ENCODE data around the gene FAM13B. TPM values are rescaled to one million over a fixed set of nuclear protein-coding genes. Genes with fewer than 3 reads are reported as not detected.
A peak's percentile ranks its signal among the peaks of the same experiment; 100 is the strongest.

The FAM13B gene
- total and polyA plus RNA-seq, 10 of the 15 experiments (the other 5 are each of a cell fraction or from before 2014, with no cell fraction given): 3.6 to 30.0 (median 20.3) TPM

DNA sequence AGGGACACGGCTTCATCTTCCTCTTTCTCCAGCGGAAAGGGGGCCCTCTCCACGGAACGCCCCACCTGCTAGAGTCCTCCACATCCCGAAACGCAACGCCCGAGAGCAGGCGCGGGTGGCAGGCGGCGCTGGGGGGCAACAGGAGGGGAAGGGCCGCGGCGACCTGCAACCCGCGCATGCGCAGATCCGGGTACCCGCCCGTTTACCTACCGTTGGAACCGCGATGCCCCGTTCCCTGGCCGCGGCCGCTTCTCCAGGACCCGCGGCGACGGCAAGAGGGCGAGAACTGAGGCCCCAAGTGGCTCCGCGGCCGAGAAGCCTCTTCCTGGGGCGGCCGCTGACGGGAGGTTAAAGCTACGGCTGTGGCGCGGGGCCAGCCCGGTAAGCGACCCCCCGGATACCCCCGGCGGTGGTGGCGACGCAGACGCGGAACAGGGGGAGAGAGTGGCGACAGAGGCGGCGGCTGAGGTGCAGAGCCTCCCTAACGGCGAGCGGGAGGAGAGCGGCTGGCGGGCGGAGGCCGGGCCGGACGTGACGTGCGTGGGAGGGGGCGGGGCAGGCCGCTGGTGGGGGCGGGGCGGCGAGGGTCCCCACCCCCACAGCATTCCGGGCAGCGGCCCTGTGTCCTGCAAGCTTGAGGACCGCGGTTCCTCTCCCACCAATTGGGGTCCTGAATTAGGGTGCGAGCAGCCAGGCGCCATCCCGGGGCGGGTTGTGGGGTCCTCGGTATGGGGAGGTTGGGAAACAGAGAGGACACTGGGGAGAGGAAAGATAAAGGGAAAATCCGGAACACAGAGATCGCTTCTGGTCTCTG is at the start of gene FAM13B (continued):
- TF ChIP-seq FOXM1 (IDR thresholded peaks at IDR 0.05; ENCODE audit: low read depth, low read length): no peak
- no peak for TF ChIP-seq ZNF384 (IDR thresholded peaks at IDR 0.05; ENCODE audit: borderline replicate concordance, low read depth, low read length)
- 0 out of 2 replicates have a peak, but pooled peaks have one; percentile 55 for TF ChIP-seq NR2F1 (conservative IDR thresholded peaks at IDR 0.05)
- no peak for TF ChIP-seq SMC3 (IDR thresholded peaks at IDR 0.05; ENCODE audit: borderline replicate concordance, low read length)
- TF ChIP-seq NBN (IDR thresholded peaks at IDR 0.05): peak; percentile 75; the same call in 1 of the 2 replicates
- TF ChIP-seq MEF2A (IDR thresholded peaks at IDR 0.05; ENCODE audit: insufficient read depth, low read depth, low read length): no peak
- TF ChIP-seq, protein P1, sequence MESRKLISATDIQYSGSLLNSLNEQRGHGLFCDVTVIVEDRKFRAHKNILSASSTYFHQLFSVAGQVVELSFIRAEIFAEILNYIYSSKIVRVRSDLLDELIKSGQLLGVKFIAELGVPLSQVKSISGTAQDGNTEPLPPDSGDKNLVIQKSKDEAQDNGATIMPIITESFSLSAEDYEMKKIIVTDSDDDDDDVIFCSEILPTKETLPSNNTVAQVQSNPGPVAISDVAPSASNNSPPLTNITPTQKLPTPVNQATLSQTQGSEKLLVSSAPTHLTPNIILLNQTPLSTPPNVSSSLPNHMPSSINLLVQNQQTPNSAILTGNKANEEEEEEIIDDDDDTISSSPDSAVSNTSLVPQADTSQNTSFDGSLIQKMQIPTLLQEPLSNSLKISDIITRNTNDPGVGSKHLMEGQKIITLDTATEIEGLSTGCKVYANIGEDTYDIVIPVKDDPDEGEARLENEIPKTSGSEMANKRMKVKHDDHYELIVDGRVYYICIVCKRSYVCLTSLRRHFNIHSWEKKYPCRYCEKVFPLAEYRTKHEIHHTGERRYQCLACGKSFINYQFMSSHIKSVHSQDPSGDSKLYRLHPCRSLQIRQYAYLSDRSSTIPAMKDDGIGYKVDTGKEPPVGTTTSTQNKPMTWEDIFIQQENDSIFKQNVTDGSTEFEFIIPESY (IDR thresholded peaks at IDR 0.05): 0 out of 2 replicates have a peak, but pooled peaks have one; percentile 35
- TF ChIP-seq STAT3 (IDR thresholded peaks at IDR 0.05; ENCODE audit: low read depth, low read length): no peak
- no peak for TF ChIP-seq ATF7 (IDR thresholded peaks at IDR 0.05; ENCODE audit: low read depth)
- no peak for TF ChIP-seq SIX5 (IDR thresholded peaks at IDR 0.05; ENCODE audit: low read depth, low read length, severe bottlenecking)
- TF ChIP-seq, protein P2, sequence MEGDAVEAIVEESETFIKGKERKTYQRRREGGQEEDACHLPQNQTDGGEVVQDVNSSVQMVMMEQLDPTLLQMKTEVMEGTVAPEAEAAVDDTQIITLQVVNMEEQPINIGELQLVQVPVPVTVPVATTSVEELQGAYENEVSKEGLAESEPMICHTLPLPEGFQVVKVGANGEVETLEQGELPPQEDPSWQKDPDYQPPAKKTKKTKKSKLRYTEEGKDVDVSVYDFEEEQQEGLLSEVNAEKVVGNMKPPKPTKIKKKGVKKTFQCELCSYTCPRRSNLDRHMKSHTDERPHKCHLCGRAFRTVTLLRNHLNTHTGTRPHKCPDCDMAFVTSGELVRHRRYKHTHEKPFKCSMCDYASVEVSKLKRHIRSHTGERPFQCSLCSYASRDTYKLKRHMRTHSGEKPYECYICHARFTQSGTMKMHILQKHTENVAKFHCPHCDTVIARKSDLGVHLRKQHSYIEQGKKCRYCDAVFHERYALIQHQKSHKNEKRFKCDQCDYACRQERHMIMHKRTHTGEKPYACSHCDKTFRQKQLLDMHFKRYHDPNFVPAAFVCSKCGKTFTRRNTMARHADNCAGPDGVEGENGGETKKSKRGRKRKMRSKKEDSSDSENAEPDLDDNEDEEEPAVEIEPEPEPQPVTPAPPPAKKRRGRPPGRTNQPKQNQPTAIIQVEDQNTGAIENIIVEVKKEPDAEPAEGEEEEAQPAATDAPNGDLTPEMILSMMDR (IDR thresholded peaks at IDR 0.05 in 2 of 3, conservative IDR thresholded peaks at IDR 0.05 in 1 of 3; ENCODE audit: control insufficient read depth in 2 of 3, extremely low read depth in 1 of 3, insufficient read depth in 1 of 3, low read depth in 3 of 3, low read length in 3 of 3): no peak
- TF ChIP-seq GABPA (IDR thresholded peaks at IDR 0.05; ENCODE audit: low read depth): no peak
- no peak for TF ChIP-seq SMAD1 (IDR thresholded peaks at IDR 0.05; ENCODE audit: low read depth, partially characterized antibody)
- TF ChIP-seq HCFC1 (IDR thresholded peaks at IDR 0.05; ENCODE audit: low read length): no peak; the same call in 1 of the 2 replicates
- TF ChIP-seq BHLHE40 (IDR thresholded peaks at IDR 0.05; ENCODE audit: borderline replicate concordance in 1 of 2, low read depth in 2 of 2, low read length in 1 of 2): no peak
- TF ChIP-seq, protein P3, sequence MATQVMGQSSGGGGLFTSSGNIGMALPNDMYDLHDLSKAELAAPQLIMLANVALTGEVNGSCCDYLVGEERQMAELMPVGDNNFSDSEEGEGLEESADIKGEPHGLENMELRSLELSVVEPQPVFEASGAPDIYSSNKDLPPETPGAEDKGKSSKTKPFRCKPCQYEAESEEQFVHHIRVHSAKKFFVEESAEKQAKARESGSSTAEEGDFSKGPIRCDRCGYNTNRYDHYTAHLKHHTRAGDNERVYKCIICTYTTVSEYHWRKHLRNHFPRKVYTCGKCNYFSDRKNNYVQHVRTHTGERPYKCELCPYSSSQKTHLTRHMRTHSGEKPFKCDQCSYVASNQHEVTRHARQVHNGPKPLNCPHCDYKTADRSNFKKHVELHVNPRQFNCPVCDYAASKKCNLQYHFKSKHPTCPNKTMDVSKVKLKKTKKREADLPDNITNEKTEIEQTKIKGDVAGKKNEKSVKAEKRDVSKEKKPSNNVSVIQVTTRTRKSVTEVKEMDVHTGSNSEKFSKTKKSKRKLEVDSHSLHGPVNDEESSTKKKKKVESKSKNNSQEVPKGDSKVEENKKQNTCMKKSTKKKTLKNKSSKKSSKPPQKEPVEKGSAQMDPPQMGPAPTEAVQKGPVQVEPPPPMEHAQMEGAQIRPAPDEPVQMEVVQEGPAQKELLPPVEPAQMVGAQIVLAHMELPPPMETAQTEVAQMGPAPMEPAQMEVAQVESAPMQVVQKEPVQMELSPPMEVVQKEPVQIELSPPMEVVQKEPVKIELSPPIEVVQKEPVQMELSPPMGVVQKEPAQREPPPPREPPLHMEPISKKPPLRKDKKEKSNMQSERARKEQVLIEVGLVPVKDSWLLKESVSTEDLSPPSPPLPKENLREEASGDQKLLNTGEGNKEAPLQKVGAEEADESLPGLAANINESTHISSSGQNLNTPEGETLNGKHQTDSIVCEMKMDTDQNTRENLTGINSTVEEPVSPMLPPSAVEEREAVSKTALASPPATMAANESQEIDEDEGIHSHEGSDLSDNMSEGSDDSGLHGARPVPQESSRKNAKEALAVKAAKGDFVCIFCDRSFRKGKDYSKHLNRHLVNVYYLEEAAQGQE (IDR thresholded peaks at IDR 0.05; ENCODE audit: low read depth, low read length): no peak
- peak; percentile 56 to 58; a peak in 2 of 4 replicates for TF ChIP-seq IKZF2 (IDR thresholded peaks at IDR 0.05)
- TF ChIP-seq, protein P4, sequence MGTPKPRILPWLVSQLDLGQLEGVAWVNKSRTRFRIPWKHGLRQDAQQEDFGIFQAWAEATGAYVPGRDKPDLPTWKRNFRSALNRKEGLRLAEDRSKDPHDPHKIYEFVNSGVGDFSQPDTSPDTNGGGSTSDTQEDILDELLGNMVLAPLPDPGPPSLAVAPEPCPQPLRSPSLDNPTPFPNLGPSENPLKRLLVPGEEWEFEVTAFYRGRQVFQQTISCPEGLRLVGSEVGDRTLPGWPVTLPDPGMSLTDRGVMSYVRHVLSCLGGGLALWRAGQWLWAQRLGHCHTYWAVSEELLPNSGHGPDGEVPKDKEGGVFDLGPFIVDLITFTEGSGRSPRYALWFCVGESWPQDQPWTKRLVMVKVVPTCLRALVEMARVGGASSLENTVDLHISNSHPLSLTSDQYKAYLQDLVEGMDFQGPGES (IDR thresholded peaks at IDR 0.05): no peak; the same call in 1 of the 2 replicates
- no peak for TF ChIP-seq NR2C1 (IDR thresholded peaks at IDR 0.05)

Measured in GM12878 (cell line).